Measurements from ENCODE around the gene STX11. TPM values are rescaled to one million over a fixed set of nuclear protein-coding genes. Genes with fewer than 3 reads are reported as not detected.

Gene STX11
- total RNA-seq, 3 donors from 2014 or later: 20.0 to 46.4 (median 22.8) TPM

- intact Hi-C loops (cut with DNase I; ENCODE audit: low total_unique reads): no loop called here
- TF ChIP-seq POLR2AphosphoS5 (IDR thresholded peaks at IDR 0.05): no peak
- Histone ChIP-seq H3K27ac (no peak overlapping the region), H3K27me3 (no peaks in the 10 kb centered on the region), H3K4me1 (no peaks in the 10 kb centered on the region), H3K36me3 (no peaks in the 10 kb centered on the region), H3K9me3 (no peaks in the 10 kb centered on the region), H3K4me3 (no peak overlapping the region)
- no peak for DNase-seq (ENCODE audit: low spot score in 2 of 2)
Measured at GRCh38 chr6:144110210-144110609, 40.1 kb upstream of the STX11 start.

GRCh38 chr6:144113366-144113765, 37.0 kb upstream of the STX11 start:
- H3K36me3 ChIP-seq: no peaks in the 10 kb centered on the region
- no peak overlapping the region for H3K27ac ChIP-seq
- no peaks in the 10 kb centered on the region for H3K4me1 ChIP-seq
- H3K4me3 ChIP-seq: no peak overlapping the region
- H3K27me3 ChIP-seq: no peaks in the 10 kb centered on the region
- no peak for TF ChIP-seq POLR2A (IDR thresholded peaks at IDR 0.05)
- TF ChIP-seq POLR2AphosphoS5 (IDR thresholded peaks at IDR 0.05): no peak
- TF ChIP-seq CTCF (IDR thresholded peaks at IDR 0.05): no peak
- intact Hi-C loops (cut with DNase I; ENCODE audit: low total_unique reads): no loop called here
- H3K9me3 ChIP-seq: no peaks in the 10 kb centered on the region
- no peak for DNase-seq (ENCODE audit: low spot score in 2 of 2)

- no peaks in the 10 kb centered on the region for H3K4me1 ChIP-seq
- no peaks in the 10 kb centered on the region for H3K36me3 ChIP-seq
- no peaks in the 10 kb centered on the region for H3K9me3 ChIP-seq
- DNase-seq (ENCODE audit: low spot score in 2 of 2): no peak
- H3K27ac ChIP-seq: no peak overlapping the region
- H3K27me3 ChIP-seq: no peaks in the 10 kb centered on the region
- TF ChIP-seq POLR2AphosphoS5 (IDR thresholded peaks at IDR 0.05) (no peak), POLR2A (IDR thresholded peaks at IDR 0.05) (no peak), CTCF (IDR thresholded peaks at IDR 0.05) (no peak)
- no peak overlapping the region for H3K4me3 ChIP-seq
- intact Hi-C loops (cut with DNase I; ENCODE audit: low total_unique reads): no loop called here
Measured at GRCh38 chr6:144115219-144115618, 35.1 kb upstream of the STX11 start.

GRCh38 chr6:144119376-144119775, 30.9 kb upstream of the STX11 start:
- H3K36me3 ChIP-seq: no peaks in the 10 kb centered on the region
- H3K4me3 ChIP-seq: no peak overlapping the region
- H3K4me1 ChIP-seq: no peaks in the 10 kb centered on the region
- no peaks in the 10 kb centered on the region for H3K27me3 ChIP-seq
- no peak for TF ChIP-seq POLR2A (IDR thresholded peaks at IDR 0.05)
- no peak for TF ChIP-seq POLR2AphosphoS5 (IDR thresholded peaks at IDR 0.05)
- TF ChIP-seq CTCF (IDR thresholded peaks at IDR 0.05): no peak
- DNase-seq (ENCODE audit: low spot score in 2 of 2): no peak
- intact Hi-C loops (cut with DNase I; ENCODE audit: low total_unique reads): no loop called here
- no peaks in the 10 kb centered on the region for H3K9me3 ChIP-seq
- no peak overlapping the region for H3K27ac ChIP-seq

GRCh38 chr6:144122861-144123260, 27.5 kb upstream of the STX11 start:
- no peaks in the 10 kb centered on the region for H3K4me1 ChIP-seq
- intact Hi-C loops (cut with DNase I; ENCODE audit: low total_unique reads): no loop called here
- no peaks in the 10 kb centered on the region for H3K27me3 ChIP-seq
- no peak for DNase-seq (ENCODE audit: low spot score in 2 of 2)
- H3K4me3 ChIP-seq: no peak overlapping the region
- no peak for TF ChIP-seq CTCF (IDR thresholded peaks at IDR 0.05)
- no peak for TF ChIP-seq POLR2AphosphoS5 (IDR thresholded peaks at IDR 0.05)
- no peak for TF ChIP-seq POLR2A (IDR thresholded peaks at IDR 0.05)
- H3K36me3 ChIP-seq: no peaks in the 10 kb centered on the region
- no peak overlapping the region for H3K27ac ChIP-seq
- H3K9me3 ChIP-seq: no peaks in the 10 kb centered on the region

GRCh38 chr6:144123421-144123820, 26.9 kb upstream of the STX11 start:
- intact Hi-C loops (cut with DNase I; ENCODE audit: low total_unique reads): no loop called here
- no peaks in the 10 kb centered on the region for H3K27me3 ChIP-seq
- H3K9me3 ChIP-seq: no peaks in the 10 kb centered on the region
- no peak overlapping the region for H3K4me3 ChIP-seq
- no peak overlapping the region for H3K27ac ChIP-seq
- TF ChIP-seq POLR2A (IDR thresholded peaks at IDR 0.05) (no peak), CTCF (IDR thresholded peaks at IDR 0.05) (no peak)
- no peak for DNase-seq (ENCODE audit: low spot score in 2 of 2)
- no peaks in the 10 kb centered on the region for H3K36me3 ChIP-seq
- no peaks in the 10 kb centered on the region for H3K4me1 ChIP-seq

Data from breast epithelium (tissue), 4 donors.